ENCODE data around the gene KCNH1. TPM values are rescaled to one million over a fixed set of nuclear protein-coding genes. Genes with fewer than 3 reads are reported as not detected.

KCNH1 gene
- total and polyA plus RNA-seq, 2 donors from 2014 or later = 0.54 TPM; not detected in 1

DNA sequence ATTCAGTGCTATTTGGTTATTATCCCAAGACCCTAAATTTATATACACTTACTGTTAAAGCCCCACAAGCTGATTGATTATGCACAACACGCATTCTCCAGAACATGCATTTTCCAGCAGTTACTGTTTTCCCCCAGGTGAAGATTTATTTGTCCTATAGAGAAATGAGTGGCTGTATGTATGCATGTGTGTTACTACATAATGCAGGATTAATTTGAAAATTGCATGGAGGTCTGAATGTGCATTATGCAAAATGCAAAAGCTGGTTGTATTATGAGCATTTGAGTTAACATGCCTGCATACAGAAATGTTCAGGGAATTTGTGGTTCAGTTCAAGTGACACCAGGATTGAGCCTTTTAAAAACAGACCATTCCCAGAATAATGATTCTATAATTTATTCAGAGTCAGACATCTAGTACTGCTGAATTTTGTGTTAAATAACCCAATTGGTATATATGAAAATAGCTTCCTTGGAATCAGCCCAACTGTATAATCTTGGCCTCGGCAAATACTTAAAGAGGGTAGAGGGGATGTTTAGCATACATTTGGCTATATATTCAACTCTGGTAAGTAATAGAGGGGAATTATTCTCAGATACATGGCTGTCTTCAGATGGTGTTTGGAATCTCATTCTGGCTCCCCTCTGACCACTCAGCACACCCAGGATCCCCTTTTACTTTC is 485.2 kb downstream of the KCNH1 start:
- Histone ChIP-seq H3K4me1 (ENCODE audit: control insufficient read depth in 2 of 3, insufficient read depth in 2 of 3, low read depth in 1 of 3, low read length in 3 of 3) (no peaks in the 10 kb centered on the region), H3K9ac (ENCODE audit: low read length in 3 of 3) (no peak overlapping the region), H3K36me3 (ENCODE audit: control insufficient read depth in 2 of 3, insufficient read depth in 3 of 3, low read length in 3 of 3) (no peaks in the 10 kb centered on the region), H3K4me3 (ENCODE audit: low read length in 3 of 3) (no peak overlapping the region), H3K27ac (ENCODE audit: low read depth in 2 of 2, low read length in 2 of 2) (no peak overlapping the region), H3K27me3 (ENCODE audit: control insufficient read depth, insufficient read depth, low read length) (no peaks in the 10 kb centered on the region), H3K9me3 (ENCODE audit: control insufficient read depth in 2 of 3, insufficient read depth in 1 of 3, low read length in 3 of 3) (peaks cover 0 to under 1% (median 0%) of the 10 kb centered on the region in 3 donors)
- FAIRE-seq = no peak
- no peak for DNase-seq
- intact Hi-C loops (cut with DNase I) = no loop called here
- TF ChIP-seq CTCF (IDR thresholded peaks at IDR 0.05; ENCODE audit: borderline replicate concordance, extremely low read depth, insufficient read depth) = no peak

- no peaks in the 10 kb centered on the region for H3K4me1 ChIP-seq (ENCODE audit: control insufficient read depth in 2 of 3, insufficient read depth in 2 of 3, low read depth in 1 of 3, low read length in 3 of 3)
- TF ChIP-seq CTCF (IDR thresholded peaks at IDR 0.05; ENCODE audit: borderline replicate concordance, extremely low read depth, insufficient read depth) = no peak
- no peaks in the 10 kb centered on the region for H3K9me3 ChIP-seq (ENCODE audit: control insufficient read depth in 2 of 3, insufficient read depth in 1 of 3, low read length in 3 of 3)
- no peaks in the 10 kb centered on the region for H3K27me3 ChIP-seq (ENCODE audit: control insufficient read depth, insufficient read depth, low read length)
- FAIRE-seq (no peak), DNase-seq (no peak)
- no peak overlapping the region for H3K9ac ChIP-seq (ENCODE audit: low read length in 3 of 3)
- no peak overlapping the region for H3K27ac ChIP-seq (ENCODE audit: low read depth in 2 of 2, low read length in 2 of 2)
- H3K4me3 ChIP-seq (ENCODE audit: low read length in 3 of 3) = no peak overlapping the region
- intact Hi-C loops (cut with DNase I) = no loop called here
- no peaks in the 10 kb centered on the region for H3K36me3 ChIP-seq (ENCODE audit: control insufficient read depth in 2 of 3, insufficient read depth in 3 of 3, low read length in 3 of 3)
These were observed 486.3 kb downstream of the KCNH1 start for GRCh38 chr1:210647406-210648333.

DNA sequence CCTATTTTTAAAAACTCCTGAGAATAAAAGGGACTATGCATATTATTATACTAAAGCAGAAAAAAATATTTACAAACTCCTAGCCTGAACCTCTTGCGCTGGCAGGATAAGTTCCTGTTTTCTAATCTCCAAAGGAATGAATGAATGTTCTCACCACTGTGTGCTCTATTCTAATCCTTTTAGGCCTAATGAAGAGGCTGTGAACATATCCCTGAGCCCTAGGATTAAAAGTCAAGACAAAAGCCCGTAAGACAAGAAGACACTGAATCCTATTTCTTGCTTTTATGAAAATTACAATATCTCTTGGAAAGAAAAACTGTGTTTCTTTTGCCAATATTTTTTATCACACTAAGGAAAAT is 487.7 kb downstream of the KCNH1 start:
- Histone ChIP-seq H3K4me3 (ENCODE audit: low read length in 3 of 3) (no peak overlapping the region), H3K27ac (ENCODE audit: low read depth in 2 of 2, low read length in 2 of 2) (no peak overlapping the region), H3K9ac (ENCODE audit: low read length in 3 of 3) (no peak overlapping the region), H3K9me3 (ENCODE audit: control insufficient read depth in 2 of 3, insufficient read depth in 1 of 3, low read length in 3 of 3) (no peaks in the 10 kb centered on the region), H3K36me3 (ENCODE audit: control insufficient read depth in 2 of 3, insufficient read depth in 3 of 3, low read length in 3 of 3) (no peaks in the 10 kb centered on the region), H3K4me1 (ENCODE audit: control insufficient read depth in 2 of 3, insufficient read depth in 2 of 3, low read depth in 1 of 3, low read length in 3 of 3) (no peaks in the 10 kb centered on the region), H3K27me3 (ENCODE audit: control insufficient read depth, insufficient read depth, low read length) (no peaks in the 10 kb centered on the region)
- intact Hi-C loops (cut with DNase I) = no loop called here
- FAIRE-seq (no peak), DNase-seq (no peak)
- TF ChIP-seq CTCF (IDR thresholded peaks at IDR 0.05; ENCODE audit: borderline replicate concordance, extremely low read depth, insufficient read depth) = no peak

Measured in kidney (tissue), 14 donors.